Keratinocyte (primary cell): ENCODE results near the gene CELA1.
"Not testable (repeated sequence)": the region's sequence is repeated elsewhere in the genome, so short reads cannot be mapped to it uniquely, and the experiment has no call there.

Experiments used
- EZH2 ChIP-seq: IDR thresholded peaks from one replicate; pipeline ENCODE4 v1.6.1; 2012; ENCODE audit warnings: inconsistent platforms, mild to moderate bottlenecking, low read length, moderate library complexity
- TF ChIP-seq, protein P1 (sequence below), 3 experiments: IDR thresholded peaks in 1 of 3; conservative IDR thresholded peaks in 1 of 3; optimal IDR thresholded peaks in 1 of 3; 2 replicates in 2 of 3; 3 replicates in 1 of 3; pipeline versions ENCODE3 to v1.5.1; 2011; ENCODE audit warnings: low read length in 3 of 3, mild to moderate bottlenecking in 3 of 3, moderate library complexity in 2 of 3, control low read depth in 1 of 3, inconsistent platforms in 1 of 3; ENCODE audit not compliant: insufficient read depth in 2 of 3; ENCODE audit errors: extremely low read depth in 1 of 3

DNA sequence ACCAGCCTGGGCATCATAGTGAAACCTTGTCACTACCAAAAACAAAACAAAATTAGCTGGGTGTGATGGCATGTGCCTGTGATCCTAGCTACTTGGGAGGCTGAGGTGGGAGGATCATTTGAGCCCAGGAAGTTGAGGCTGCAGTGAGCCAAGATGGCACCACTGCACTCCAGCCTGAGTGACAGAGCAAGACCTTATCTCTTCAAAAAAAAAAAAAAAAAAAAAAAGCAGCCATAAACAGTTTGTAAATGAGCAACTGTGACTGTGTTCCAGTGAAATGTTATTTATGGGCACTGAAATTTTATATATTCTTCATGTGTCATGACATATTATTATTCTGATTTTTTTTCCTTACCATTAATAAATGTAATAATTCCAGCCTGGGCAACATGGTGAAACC is 9.1 kb downstream of the CELA1 start:
- TF ChIP-seq, protein P1, sequence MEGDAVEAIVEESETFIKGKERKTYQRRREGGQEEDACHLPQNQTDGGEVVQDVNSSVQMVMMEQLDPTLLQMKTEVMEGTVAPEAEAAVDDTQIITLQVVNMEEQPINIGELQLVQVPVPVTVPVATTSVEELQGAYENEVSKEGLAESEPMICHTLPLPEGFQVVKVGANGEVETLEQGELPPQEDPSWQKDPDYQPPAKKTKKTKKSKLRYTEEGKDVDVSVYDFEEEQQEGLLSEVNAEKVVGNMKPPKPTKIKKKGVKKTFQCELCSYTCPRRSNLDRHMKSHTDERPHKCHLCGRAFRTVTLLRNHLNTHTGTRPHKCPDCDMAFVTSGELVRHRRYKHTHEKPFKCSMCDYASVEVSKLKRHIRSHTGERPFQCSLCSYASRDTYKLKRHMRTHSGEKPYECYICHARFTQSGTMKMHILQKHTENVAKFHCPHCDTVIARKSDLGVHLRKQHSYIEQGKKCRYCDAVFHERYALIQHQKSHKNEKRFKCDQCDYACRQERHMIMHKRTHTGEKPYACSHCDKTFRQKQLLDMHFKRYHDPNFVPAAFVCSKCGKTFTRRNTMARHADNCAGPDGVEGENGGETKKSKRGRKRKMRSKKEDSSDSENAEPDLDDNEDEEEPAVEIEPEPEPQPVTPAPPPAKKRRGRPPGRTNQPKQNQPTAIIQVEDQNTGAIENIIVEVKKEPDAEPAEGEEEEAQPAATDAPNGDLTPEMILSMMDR (optimal IDR thresholded peaks at IDR 0.05 in 1 of 3, IDR thresholded peaks at IDR 0.05 in 1 of 3, conservative IDR thresholded peaks at IDR 0.05 in 1 of 3; ENCODE audit: extremely low read depth in 1 of 3, insufficient read depth in 2 of 3, low read length in 3 of 3), result not testable (repeated sequence)
- TF ChIP-seq EZH2, result not testable (repeated sequence)
